HG02981 (cell line): ENCODE data around the gene MMP24.
"Not testable (repeated sequence)": the region's sequence is repeated elsewhere in the genome, so short reads cannot be mapped to it uniquely, and the experiment has no call there.

Source experiments
- ATAC-seq: cut with Tn5 transposase; IDR thresholded peaks from one replicate; pipeline ENCODE4 v1.9.1; 2021; ENCODE audit warnings: mild to moderate bottlenecking, moderate library complexity; ENCODE audit not compliant: unreplicated experiment

The MMP24 gene

GRCh38 chr20:35305682-35306556, 79.4 kb downstream of the MMP24 start:
- ATAC-seq, result no peak

DNA sequence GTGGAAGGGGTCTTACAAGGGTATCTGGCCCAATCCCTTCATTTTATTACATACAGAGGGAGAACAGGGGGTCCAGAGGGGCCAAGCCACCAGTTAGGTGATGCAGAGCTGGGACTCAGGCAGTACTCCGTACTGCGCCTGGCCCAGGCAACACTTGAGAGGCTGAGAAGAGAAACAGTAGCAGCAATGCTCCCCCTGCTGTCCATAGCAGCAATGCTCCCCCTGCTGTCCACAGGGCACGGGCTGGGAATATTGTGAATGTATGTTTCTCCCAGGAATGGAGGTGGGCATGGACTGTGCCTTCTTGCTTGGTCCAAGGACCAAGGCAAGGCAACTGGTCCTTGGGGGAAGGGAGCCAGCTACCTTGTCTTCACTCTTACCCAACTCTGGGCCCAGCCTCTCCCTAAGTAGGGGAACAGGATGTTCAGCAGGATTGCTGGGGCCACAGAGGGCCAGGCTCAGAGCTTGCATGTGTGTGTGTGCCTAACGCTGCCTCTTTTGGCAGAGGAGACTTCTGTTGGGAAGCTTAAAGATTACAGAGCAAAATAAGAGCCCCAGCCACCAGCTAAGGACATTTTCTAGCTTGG, 80.5 kb downstream of the MMP24 start:
- ATAC-seq, result no peak

DNA sequence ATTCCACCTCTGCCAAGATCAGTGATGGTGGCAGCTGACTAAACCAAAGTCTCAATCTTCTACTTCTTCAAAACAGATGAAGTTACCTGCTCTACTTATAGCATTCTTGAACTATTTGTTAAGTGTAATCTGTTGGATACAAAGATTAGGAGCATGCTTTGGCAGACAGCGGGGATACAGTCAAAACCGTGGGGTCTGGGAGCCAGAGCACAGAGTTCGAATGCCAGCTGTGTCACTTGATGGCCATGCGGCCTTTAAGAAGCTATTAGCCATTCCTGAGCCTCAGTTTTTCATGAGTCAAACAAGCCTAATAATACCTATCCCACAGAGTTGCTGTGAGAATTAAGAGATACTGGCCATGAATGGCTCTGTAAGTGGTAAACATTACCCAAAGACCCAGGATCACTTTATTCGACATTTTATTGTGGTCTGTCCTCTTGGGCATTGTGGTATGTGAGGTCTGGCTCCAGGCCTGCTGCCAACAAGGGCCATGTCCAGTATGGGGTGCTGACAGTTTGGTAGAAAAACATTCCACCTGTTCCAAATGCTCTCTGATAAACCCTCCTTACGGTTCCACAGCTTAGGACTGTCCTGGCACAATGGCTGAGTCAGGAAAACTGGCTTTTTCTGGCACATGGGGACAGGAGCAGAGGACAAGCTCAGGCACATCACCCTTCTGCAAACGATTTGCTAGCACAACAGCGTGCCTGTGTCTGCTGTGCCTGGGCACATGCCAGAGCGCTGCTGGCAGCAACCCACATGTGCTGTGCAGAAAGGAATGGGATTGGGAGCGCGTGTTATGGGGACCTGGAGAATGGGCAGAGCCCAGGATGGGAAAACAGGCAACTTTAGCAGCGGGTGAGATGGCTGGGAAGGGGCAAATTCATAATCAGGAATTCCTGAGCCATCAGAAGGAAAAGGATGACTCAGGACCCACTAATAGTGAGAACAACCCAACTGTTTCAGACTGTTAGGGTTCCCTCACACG, 81.5 kb downstream of the MMP24 start:
- ATAC-seq, result no peak

DNA sequence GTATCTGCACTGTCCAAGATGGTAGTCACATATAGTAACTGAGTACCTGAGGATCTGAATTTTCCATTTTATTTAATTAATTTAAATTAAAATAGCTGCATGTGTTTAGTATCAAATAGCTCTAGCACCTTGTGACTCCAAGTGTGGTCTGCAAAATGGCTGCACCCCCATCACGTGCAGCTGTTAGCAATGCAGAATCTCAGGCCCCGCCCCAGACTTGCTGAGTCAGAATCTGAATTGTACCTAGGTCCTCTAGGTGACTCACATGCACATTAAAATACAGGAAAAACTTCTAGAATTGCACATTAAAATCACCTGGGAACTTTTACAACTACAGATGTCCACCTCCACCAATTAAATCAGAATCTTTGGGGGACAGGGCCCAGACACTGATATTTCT, 84.9 kb downstream of the MMP24 start:
- no peak for ATAC-seq

GRCh38 chr20:35311822-35312221, 85.3 kb downstream of the MMP24 start:
- no peak for ATAC-seq

- no peak for ATAC-seq
These were observed 85.8 kb downstream of the MMP24 start for GRCh38 chr20:35312318-35312717.

DNA sequence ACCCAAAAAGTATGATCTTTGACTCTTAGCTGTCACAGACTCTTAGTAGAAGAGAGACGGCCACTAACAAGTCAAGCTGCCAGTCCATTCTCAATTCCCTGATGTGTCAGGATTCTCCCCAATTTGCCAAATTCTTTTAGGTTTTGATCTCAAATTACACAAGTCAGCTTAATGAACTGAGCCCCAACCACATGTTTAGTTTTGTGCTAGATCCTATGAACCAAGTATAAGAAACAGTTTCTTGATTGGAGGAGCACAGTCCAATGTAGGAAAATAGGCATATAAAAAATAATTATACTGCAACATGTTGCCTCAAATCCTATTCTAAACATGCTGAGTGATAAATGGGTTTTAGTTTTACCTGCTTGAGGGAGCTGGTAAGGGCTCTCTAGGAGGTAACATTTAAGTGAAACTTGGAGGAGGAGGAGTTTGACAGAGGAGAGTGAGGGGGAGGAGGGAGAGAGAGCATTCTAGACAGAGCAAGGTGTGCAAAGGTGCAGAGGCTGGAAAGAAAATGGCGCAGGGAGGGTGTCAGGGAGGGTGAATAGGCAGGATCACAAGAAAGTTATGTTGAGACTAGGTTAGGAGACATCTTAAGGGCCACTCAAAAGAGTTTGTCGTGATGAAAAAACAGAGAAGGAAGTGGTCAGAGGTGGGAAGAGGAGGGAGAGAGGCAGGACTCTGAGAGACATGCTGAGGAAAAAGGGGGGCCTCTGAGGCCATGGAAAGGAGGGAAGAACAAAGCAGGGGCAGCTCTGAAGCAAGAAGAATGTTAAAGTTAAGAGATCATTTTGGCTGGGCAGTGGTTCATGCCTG, 88.5 kb downstream of the MMP24 start:
- no peak for ATAC-seq

GRCh38 chr20:35315632-35316020, 89.1 kb downstream of the MMP24 start:
- not testable (repeated sequence) for ATAC-seq

DNA sequence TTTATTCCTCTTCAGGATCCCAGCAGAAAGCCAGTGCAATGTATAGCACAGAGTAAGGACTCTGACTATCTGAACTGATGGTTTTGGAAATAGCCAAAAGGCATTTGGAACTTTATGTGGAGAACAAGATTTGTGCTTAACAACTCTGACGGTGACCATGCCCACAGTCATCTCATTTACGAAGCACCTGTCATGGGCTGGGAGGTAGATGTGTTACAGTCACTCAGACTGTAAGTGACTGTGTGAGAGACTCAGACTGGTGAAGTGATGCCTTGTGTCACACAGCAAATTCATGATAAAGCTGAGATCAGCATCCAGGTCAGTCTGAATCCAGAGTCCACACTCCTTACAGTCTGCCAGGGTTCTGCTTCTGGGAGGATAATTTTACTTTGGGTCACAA, 89.6 kb downstream of the MMP24 start:
- ATAC-seq, result no peak

DNA sequence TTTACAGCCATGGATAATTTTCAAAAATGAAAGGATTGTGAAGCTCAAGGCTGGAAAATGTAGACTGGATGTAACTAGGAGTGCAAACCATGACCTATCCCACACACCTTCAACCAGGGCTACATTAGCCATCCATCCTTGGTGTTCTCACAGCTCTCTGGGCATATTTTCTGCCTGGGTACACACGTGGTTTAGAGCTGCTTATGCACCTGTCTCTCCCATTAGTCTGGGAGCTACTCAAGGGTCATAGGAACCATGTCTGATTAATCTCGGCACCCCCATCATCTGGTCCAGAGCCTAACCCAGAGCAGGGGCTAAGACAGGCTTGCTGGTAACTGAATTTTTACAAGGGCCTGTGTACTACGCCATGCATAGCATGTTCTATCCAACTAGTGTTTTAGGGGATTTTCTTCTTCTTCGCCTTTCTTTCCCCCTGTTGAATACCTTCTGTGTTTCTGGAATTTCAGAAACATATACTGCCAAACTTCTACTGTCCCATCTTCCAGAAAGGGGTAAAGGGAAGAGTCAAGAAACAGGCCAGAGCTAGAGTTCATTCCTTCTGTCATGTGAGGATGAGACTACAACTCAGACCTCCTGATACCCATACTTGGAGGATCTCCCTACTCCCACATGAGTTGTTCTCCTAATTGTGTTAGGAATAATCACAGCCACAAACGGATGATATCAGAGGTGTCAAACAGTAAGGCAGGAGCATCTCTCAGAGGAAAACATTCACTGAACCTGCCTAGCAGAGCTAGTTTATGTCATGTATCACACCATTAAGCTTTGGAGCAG, 91.1 kb downstream of the MMP24 start:
- no peak for ATAC-seq

DNA sequence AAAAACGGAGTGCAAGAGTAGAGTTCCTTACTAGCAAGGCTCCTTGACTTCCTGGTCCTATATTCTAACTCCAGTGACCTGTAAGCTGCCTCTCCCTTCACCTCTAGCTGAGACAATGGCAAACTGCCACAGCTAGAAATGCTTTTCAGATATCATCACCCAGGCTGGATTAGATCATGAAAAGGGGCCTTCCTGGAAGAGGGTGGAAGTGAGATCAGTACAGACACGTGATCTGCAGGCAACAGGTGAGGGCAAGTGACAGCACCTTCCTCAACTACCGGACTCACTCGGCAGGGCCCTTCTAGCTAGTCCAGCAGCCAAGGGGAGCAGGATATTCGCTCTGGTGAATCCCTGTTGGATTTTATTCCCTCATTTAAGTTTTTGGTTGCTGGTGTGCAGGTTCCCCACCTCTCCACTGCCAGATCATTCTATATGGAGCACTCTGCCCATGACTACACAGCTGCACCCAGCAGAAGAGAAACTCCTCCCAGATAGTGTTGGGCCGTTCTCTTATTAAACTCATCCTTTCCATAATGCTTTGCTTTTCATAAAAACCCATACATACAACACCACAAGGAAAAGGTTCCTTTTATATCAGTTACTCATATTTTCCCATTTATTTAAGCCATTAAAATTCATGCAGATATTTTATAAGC, 92.1 kb downstream of the MMP24 start:
- no peak for ATAC-seq

DNA sequence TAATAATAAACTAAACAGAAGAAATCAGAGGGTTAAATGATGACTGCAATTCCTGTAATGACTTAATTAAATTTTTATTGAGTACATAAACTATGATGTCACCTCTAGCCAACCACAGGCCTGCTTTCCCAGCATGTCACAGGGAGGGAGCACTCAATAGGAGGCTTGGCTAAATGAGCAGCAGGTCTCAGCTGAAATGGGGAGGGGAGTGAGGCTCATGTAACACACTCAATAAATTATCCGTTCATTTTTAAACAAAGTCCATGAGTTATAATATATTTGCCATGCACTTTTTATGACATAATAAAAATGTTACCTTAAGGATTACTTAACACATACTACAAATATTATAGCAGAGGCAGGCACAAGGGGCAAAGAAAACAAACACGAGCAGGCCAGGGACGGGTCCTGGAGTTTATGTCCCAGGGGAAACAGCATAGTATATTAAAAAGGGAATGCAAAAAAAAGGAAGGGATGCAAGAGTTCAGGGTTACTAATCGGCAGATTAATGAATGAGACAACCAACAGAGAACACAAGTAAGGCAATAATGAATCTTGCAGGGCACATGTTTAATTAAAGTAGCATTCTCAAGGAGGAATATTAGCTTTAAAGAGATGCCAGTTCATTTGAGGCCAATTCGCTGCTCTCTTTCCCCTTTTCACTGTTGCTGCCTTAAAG, 92.8 kb downstream of the MMP24 start:
- ATAC-seq, result no peak

- no peak for ATAC-seq
These were observed 93.3 kb downstream of the MMP24 start for GRCh38 chr20:35319871-35320197.

DNA sequence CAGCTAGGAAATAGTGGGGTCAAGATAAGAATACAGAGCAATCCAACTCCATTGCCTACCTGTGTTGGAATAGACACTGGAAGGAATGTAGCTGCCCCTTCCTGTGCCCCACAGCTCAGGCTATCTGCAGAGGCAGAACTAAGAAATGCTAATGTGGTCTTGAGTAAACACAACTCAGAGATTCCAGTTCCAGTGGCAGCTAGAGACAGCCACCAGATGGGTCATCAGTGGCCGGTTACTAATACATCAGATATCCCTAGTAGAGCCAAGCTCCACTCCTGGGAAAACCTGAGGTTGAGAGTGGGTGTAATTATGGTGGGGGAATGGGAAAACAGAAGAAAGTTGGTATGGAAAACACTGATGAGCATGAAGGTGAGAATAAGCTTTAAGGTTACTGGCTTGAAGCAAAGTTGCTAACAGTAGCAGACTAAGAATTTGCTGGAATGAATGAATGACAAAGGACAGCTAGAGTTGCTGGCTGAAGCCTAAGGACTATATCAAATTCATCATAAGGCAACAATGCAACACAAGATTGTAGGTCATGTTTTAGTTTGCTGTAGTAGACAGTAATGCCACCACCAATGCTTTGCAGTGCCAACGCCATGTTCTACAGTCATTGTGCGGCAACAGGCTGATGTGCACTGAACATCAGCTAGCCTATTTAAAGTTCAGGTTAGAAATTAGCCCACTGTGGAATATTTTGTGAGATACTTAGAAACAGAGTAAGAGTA, 94.1 kb downstream of the MMP24 start:
- no peak for ATAC-seq

- no peak for ATAC-seq
These were observed 98.9 kb downstream of the MMP24 start for GRCh38 chr20:35325401-35325800.

GRCh38 chr20:35326021-35326739, 99.7 kb downstream of the MMP24 start:
- ATAC-seq, result no peak
